Measurements from ENCODE around the gene IMMP2L. TPM values are rescaled to one million over a fixed set of nuclear protein-coding genes. Genes with fewer than 3 reads are reported as not detected.

The IMMP2L gene
- total RNA-seq, 1 experiment from 2014 or later = 8.6 TPM

DNA sequence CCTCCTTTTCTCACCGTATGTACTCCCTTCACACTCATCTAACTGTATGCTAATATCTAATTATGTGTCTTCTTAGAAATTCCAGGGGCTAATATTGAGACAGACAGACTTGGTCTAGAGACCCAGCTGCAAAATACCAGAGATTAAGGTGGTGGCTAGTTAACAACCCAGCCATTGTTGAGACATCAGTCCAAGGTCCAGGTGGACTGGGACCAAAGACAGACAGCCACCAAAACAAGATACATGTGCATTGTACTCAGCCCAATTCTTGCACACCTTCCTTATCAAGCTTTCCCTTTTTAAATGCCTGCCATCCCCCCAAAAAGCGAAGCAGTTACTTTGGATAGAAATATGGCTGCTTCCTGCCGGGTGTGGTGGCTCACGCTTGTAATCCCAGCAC lies 514.7 kb downstream of the IMMP2L start:
- Histone ChIP-seq H3K4me2 (ENCODE audit: low read length) (no peak overlapping the region), H3K36me3 (ENCODE audit: low read depth, low read length) (no peaks in the 10 kb centered on the region), H3F3A (ENCODE audit: low read length, unreplicated experiment) (no peaks in the 10 kb centered on the region), H3K27ac (ENCODE audit: low read length) (no peak overlapping the region), H3K9me2 (replicated peaks; ENCODE audit: low read length) (no peaks in the 10 kb centered on the region), H4K20me1 (ENCODE audit: low read length) (no peaks in the 10 kb centered on the region), H3K9ac (ENCODE audit: low read length) (no peak overlapping the region), H3K4me3 (ENCODE audit: low read length) (no peak overlapping the region), H3K9me3 (ENCODE audit: low read length) (no peaks in the 10 kb centered on the region), H2AFZ (ENCODE audit: low read length) (no peak overlapping the region), H3K4me1 (ENCODE audit: insufficient read depth, low read length) (no peaks in the 10 kb centered on the region), H3K79me2 (ENCODE audit: low read length) (no peaks in the 10 kb centered on the region), H3K27me3 (ENCODE audit: low read length) (no peaks in the 10 kb centered on the region)
- TF ChIP-seq EZH2phosphoT487 (IDR thresholded peaks at IDR 0.05; ENCODE audit: borderline replicate concordance, low read length) (no peak), EZH2 (IDR thresholded peaks at IDR 0.05; ENCODE audit: low read length, unreplicated experiment) (no peak), CTCF (conservative IDR thresholded peaks at IDR 0.05; ENCODE audit: low read depth, low read length) (no peak)
- intact Hi-C loops (cut with micrococcal nuclease) = no loop called here
- DNase-seq (no peak), ATAC-seq (no peak)
- POLR2A ChIA-PET (ENCODE audit: unreplicated experiment) = interaction anchor here (0.6 kb wide), 1 partner anchor 29 kb away, joined by 4 read pairs; no protein-coding TSS in a partner anchor
- CTCF ChIA-PET = no interaction called here
- BruUV-seq (replicated peaks) = no TSS peak

DNA sequence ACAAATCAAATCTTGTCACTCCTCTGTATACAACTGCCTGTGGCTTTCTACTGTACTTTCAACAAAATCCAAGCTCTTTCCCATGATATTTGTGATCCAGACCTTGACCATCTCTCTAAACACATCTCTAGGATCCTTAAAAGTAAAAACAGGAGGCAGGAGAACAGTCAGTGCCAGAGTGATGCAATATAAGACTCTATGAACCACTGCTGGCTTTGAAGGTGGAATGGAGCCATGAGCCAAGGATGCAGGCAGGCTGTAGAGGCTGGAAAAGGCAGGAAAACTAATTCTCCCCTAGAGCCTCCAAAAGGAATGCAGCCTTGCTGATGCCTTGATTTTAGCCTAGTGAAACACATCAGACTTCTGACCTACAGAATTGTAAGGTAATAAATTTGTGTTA lies 516.8 kb downstream of the IMMP2L start:
- Histone ChIP-seq H3K9me2 (replicated peaks; ENCODE audit: low read length) (no peaks in the 10 kb centered on the region), H3K9me3 (ENCODE audit: low read length) (no peaks in the 10 kb centered on the region), H3K27ac (ENCODE audit: low read length) (no peak overlapping the region), H3K4me2 (ENCODE audit: low read length) (no peak overlapping the region), H3K79me2 (ENCODE audit: low read length) (no peaks in the 10 kb centered on the region), H2AFZ (ENCODE audit: low read length) (no peak overlapping the region), H3K36me3 (ENCODE audit: low read depth, low read length) (no peaks in the 10 kb centered on the region), H3K4me1 (ENCODE audit: insufficient read depth, low read length) (no peaks in the 10 kb centered on the region), H4K20me1 (ENCODE audit: low read length) (no peaks in the 10 kb centered on the region), H3F3A (ENCODE audit: low read length, unreplicated experiment) (no peaks in the 10 kb centered on the region), H3K4me3 (ENCODE audit: low read length) (no peak overlapping the region), H3K9ac (ENCODE audit: low read length) (no peak overlapping the region), H3K27me3 (ENCODE audit: low read length) (no peaks in the 10 kb centered on the region)
- CTCF ChIA-PET = no interaction called here
- no peak for ATAC-seq
- POLR2A ChIA-PET (ENCODE audit: unreplicated experiment) = no interaction called here
- intact Hi-C loops (cut with micrococcal nuclease) = no loop called here
- no peak for DNase-seq
- TF ChIP-seq EZH2phosphoT487 (IDR thresholded peaks at IDR 0.05; ENCODE audit: borderline replicate concordance, low read length) (no peak), CTCF (conservative IDR thresholded peaks at IDR 0.05; ENCODE audit: low read depth, low read length) (no peak), EZH2 (IDR thresholded peaks at IDR 0.05; ENCODE audit: low read length, unreplicated experiment) (no peak)
- BruUV-seq (replicated peaks) = no TSS peak

GRCh38 chr7:111043561-111043960 lies 518.7 kb downstream of the IMMP2L start:
- Histone ChIP-seq H2AFZ (ENCODE audit: low read length) (no peak overlapping the region), H3K27me3 (ENCODE audit: low read length) (no peaks in the 10 kb centered on the region), H3K27ac (ENCODE audit: low read length) (no peak overlapping the region), H3K4me2 (ENCODE audit: low read length) (no peak overlapping the region), H3K79me2 (ENCODE audit: low read length) (no peaks in the 10 kb centered on the region), H4K20me1 (ENCODE audit: low read length) (no peaks in the 10 kb centered on the region), H3K9ac (ENCODE audit: low read length) (no peak overlapping the region), H3K9me2 (replicated peaks; ENCODE audit: low read length) (no peaks in the 10 kb centered on the region), H3K4me1 (ENCODE audit: insufficient read depth, low read length) (no peaks in the 10 kb centered on the region), H3K9me3 (ENCODE audit: low read length) (no peaks in the 10 kb centered on the region), H3F3A (ENCODE audit: low read length, unreplicated experiment) (no peaks in the 10 kb centered on the region), H3K4me3 (ENCODE audit: low read length) (no peak overlapping the region), H3K36me3 (ENCODE audit: low read depth, low read length) (no peaks in the 10 kb centered on the region)
- BruUV-seq (replicated peaks) = no TSS peak
- ChIA-PET POLR2A (ENCODE audit: unreplicated experiment) (no interaction called here), CTCF (no interaction called here)
- ATAC-seq (no peak), DNase-seq (no peak)
- TF ChIP-seq CTCF (conservative IDR thresholded peaks at IDR 0.05; ENCODE audit: low read depth, low read length) (no peak), EZH2 (IDR thresholded peaks at IDR 0.05; ENCODE audit: low read length, unreplicated experiment) (no peak), EZH2phosphoT487 (IDR thresholded peaks at IDR 0.05; ENCODE audit: borderline replicate concordance, low read length) (no peak)
- intact Hi-C loops (cut with micrococcal nuclease) = no loop called here
